ENCODE data around the gene GPC6. TPM values are rescaled to one million over a fixed set of nuclear protein-coding genes. Genes with fewer than 3 reads are reported as not detected.

GPC6 gene
- total and polyA plus RNA-seq, 2 experiments from 2014 or later, result 14.4 to 43.3 TPM

GRCh38 chr13:93875547-93875946 is 648.9 kb downstream of the GPC6 start:
- peak in 1 of 2 donors; percentile 71 for DNase-seq (ENCODE audit: low read depth in 1 of 2, low spot score in 1 of 2)
- no peaks in the 10 kb centered on the region for H3K4me1 ChIP-seq (ENCODE audit: low read depth)

GRCh38 chr13:93876236-93876635 is 649.6 kb downstream of the GPC6 start:
- DNase-seq (ENCODE audit: low read depth in 1 of 2, low spot score in 1 of 2), result no peak
- TF ChIP-seq CTCF (IDR thresholded peaks at IDR 0.05; ENCODE audit: low read depth, low read length), result no peak
- Histone ChIP-seq H3K4me1 (ENCODE audit: low read depth) (no peaks in the 10 kb centered on the region), H3K27ac (no peak overlapping the region), H3K9me3 (ENCODE audit: low read depth) (no peaks in the 10 kb centered on the region), H3K36me3 (no peaks in the 10 kb centered on the region), H3K27me3 (no peaks in the 10 kb centered on the region), H3K4me3 (no peak overlapping the region)

More at GRCh38 chr13:93875547-93875946, 648.9 kb downstream of the GPC6 start:
- Histone ChIP-seq H3K27ac (no peak overlapping the region), H3K9me3 (ENCODE audit: low read depth) (no peaks in the 10 kb centered on the region), H3K27me3 (no peaks in the 10 kb centered on the region), H3K4me3 (no peak overlapping the region), H3K36me3 (no peaks in the 10 kb centered on the region)
- no peak for TF ChIP-seq CTCF (IDR thresholded peaks at IDR 0.05; ENCODE audit: low read depth, low read length)

- no peak overlapping the region for H3K27ac ChIP-seq
- no peak for TF ChIP-seq CTCF (IDR thresholded peaks at IDR 0.05; ENCODE audit: low read depth, low read length)
- no peak overlapping the region for H3K4me3 ChIP-seq
- H3K27me3 ChIP-seq, result no peaks in the 10 kb centered on the region
- no peaks in the 10 kb centered on the region for H3K9me3 ChIP-seq (ENCODE audit: low read depth)
- H3K4me1 ChIP-seq (ENCODE audit: low read depth), result no peaks in the 10 kb centered on the region
- H3K36me3 ChIP-seq, result no peaks in the 10 kb centered on the region
- no peak for DNase-seq (ENCODE audit: low read depth in 1 of 2, low spot score in 1 of 2)
Observed at GRCh38 chr13:93878675-93879074, 652.1 kb downstream of the GPC6 start.

GRCh38 chr13:93881411-93881810 is 654.8 kb downstream of the GPC6 start:
- Histone ChIP-seq H3K9me3 (ENCODE audit: low read depth) (no peaks in the 10 kb centered on the region), H3K4me1 (ENCODE audit: low read depth) (no peaks in the 10 kb centered on the region), H3K36me3 (no peaks in the 10 kb centered on the region), H3K27ac (no peak overlapping the region), H3K27me3 (no peaks in the 10 kb centered on the region), H3K4me3 (no peak overlapping the region)
- no peak for TF ChIP-seq CTCF (IDR thresholded peaks at IDR 0.05; ENCODE audit: low read depth, low read length)
- peak in 1 of 2 donors; percentile 16 for DNase-seq (ENCODE audit: low read depth in 1 of 2, low spot score in 1 of 2)

- TF ChIP-seq CTCF (IDR thresholded peaks at IDR 0.05; ENCODE audit: low read depth, low read length), result no peak
- Histone ChIP-seq H3K27me3 (no peaks in the 10 kb centered on the region), H3K4me3 (no peak overlapping the region), H3K27ac (no peak overlapping the region), H3K9me3 (ENCODE audit: low read depth) (no peaks in the 10 kb centered on the region), H3K36me3 (no peaks in the 10 kb centered on the region), H3K4me1 (ENCODE audit: low read depth) (peaks cover under 1% of the 10 kb centered on the region)
- no peak for DNase-seq (ENCODE audit: low read depth in 1 of 2, low spot score in 1 of 2)
Observed at GRCh38 chr13:93882086-93882651, 655.6 kb downstream of the GPC6 start.
